Brain pericyte (primary cell): ENCODE data around the gene GTF2F1.
"Not testable (repeated sequence)": the region's sequence is repeated elsewhere in the genome, so short reads cannot be mapped to it uniquely, and the experiment has no call there.

Source experiments
- DNase-seq: peaks from one replicate; pipeline ENCODE4 v3.0.0-alpha.2; 2012; ENCODE audit warnings: low read depth, low spot score

GTF2F1 gene, protein sequence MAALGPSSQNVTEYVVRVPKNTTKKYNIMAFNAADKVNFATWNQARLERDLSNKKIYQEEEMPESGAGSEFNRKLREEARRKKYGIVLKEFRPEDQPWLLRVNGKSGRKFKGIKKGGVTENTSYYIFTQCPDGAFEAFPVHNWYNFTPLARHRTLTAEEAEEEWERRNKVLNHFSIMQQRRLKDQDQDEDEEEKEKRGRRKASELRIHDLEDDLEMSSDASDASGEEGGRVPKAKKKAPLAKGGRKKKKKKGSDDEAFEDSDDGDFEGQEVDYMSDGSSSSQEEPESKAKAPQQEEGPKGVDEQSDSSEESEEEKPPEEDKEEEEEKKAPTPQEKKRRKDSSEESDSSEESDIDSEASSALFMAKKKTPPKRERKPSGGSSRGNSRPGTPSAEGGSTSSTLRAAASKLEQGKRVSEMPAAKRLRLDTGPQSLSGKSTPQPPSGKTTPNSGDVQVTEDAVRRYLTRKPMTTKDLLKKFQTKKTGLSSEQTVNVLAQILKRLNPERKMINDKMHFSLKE

DNA sequence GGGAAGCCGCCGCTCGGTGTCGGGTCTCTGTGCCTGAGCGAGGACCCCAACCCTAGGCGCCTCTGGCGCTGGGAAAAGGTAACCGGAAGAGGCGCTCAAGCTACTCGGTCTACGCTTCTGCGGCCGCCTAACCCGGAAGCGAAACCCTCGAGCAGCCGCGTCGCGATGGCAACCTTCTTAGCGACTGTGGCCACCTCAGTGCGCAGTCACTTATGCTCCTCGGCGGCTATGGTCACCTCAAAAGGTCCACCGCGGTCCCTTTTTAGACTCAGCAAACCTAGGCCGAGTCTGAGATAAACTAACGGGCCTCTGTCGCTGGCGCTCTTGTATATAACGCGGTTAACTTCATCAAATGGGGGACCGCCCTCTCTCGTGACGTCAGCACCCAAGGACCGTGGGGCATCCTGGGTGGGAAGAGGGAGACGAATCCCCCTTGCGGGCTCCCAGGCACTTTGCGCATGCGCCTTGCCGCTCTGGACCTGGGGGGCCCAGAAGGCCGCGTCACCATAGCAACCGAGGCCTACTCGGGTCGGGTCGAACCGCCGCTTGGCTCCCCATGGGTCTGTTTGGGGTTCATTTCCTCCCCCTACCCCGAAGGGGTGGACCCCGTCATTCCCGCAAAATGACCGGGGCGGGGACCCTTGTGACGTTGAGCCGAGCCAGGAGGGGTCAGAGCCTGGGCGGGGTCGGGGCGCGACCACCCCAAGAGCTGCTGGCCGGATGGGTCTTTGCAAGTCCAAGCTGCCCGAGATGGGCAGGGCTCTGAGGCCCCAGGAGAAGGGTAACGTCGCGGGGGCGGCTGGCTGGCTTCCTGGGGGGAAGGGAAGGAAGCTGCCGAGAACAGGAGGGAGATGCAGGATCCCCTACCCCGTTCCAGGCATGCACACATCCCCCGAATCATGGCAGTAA, at the start of gene GTF2F1:
GTF2F1 (minus strand) TSS at position 91 of the 909 bp plus-strand sequence. CDS start 169 bp downstream, outside the sequence.
- DNase-seq = peak; percentile 89

DNA sequence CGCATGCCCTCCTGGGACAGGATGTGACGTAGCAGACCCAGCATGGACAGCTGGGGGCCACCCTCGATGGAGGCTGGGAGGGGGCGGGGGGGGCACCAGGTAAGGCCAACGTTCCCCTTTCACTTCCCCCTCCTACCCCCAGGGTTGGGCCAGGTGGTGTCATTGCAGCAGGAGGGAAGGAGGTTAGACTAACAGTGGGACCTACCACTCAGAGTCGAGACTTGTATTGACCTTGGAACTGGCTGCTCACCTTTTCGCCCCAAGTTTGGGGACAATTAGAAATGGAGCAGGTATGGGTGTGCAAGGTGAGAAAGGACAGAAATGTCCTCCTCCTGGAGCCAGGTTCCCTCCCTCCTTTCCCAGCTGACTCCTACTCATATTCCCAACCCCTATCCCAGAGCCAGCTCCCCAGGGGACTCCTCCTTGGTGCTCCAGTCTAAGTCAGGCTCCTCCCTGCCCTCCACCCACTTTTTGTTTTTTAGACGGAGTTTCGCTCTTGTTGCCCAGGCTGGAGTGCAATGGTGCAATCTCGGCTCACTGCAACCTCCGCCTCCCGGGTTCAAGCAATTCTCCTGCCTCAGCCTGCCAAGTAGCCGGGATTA, 49.2 kb upstream of the GTF2F1 start:
- DNase-seq = no peak

DNA sequence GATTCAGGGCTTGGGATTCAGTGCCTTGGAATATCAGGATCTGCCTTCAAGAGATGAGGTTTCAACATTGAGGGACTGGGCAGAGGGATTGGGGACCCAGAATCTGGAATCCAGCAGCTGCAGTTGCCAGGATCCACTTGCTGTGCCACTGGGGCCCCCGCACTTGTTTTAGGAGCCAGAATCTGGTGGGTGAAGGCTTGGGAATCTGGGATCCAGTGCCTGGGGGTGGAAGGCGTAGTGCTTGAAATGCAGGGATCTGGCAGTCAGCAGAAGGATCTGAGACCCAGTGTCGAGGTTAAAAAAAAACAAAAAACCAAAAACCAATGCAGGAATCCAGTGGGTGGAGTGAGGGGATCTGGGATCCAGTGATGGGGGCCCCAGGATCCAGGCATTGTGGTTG, 47.9 kb upstream of the GTF2F1 start:
- DNase-seq = no peak

DNA sequence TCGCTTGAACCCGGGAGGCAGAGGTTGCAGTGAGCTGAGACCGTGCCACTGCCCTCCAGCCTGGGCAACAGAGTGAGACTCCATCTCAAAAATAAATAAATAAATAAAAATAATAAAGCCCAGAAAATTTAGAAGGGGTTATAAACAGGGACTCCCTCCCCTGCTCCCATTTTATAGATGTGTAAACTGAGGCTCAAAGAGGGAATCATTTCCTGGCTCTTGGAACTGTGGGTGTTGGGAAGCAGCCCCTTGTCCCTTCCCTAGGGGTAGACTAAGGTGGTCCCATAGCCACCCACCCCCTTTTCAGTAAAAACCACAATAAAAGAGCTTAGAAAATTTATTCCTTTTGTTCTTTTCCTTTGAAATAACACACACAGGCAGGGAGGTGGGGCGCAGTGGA, 46.8 kb upstream of the GTF2F1 start:
- DNase-seq = no peak

DNA sequence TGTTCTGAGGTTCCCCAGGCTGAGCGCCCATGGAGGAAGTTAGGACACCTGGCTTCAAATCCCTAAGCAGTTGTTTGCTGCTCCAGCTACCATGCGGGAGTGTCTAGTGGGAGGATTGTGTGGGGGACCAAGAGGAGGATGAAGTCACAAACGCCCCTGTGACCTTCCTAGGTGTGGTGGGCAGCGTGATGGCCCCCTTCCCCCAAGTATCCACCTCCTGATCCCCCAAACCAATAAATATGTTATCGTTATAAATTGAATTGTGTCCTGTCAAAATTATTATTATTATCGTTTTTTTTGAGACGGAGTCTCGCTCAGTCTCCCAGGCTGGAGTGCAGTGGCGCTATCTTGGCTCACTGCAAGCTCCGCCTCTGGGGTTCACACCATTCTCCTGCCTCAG, 40.7 kb upstream of the GTF2F1 start, which contains the start of gene SLC25A41:
SLC25A41 (minus strand) TSS at position 101 of the 400 bp plus-strand sequence; CDS start at position 31, 70 bp downstream.
- no peak for DNase-seq

DNA sequence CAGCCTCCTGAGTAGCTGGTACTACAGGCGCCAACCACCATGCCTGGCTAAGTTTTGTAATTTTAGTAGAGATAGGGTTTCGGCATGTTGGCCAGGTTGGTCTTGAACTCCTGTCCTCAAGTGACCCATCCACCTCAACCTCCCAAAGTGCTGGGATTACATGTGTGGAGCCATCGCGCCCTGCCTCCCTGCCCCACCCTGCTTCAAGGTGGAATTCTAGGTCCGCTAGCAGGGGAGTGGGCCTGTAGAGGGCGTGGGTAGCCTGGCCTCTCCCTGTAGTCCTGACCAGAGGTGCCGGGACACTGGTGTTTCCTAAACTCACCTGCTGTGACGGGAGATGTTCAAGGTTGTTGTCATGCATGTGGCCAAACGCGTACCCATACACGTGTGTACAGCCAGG, 40.2 kb upstream of the GTF2F1 start:
- DNase-seq = no peak

DNA sequence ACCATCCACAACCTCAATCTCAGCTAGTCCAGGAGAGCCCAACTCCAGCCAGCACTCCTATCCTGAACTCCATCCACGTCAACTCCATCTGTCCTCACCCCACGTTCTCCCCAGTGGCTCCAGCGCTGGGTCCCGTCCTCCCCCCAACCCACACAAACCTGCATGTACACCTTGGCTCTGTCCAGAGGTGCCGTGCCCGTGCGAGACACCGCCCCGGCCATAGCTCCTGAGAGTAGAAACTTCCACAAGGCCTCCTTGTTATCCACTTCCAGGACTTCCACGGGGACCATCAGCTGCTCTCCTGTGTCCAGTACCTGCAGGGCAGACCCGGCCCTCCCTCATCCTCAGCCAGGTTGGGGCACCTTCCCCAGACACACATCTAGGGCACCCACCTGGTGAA, 38.9 kb upstream of the GTF2F1 start:
- DNase-seq = no peak

DNA sequence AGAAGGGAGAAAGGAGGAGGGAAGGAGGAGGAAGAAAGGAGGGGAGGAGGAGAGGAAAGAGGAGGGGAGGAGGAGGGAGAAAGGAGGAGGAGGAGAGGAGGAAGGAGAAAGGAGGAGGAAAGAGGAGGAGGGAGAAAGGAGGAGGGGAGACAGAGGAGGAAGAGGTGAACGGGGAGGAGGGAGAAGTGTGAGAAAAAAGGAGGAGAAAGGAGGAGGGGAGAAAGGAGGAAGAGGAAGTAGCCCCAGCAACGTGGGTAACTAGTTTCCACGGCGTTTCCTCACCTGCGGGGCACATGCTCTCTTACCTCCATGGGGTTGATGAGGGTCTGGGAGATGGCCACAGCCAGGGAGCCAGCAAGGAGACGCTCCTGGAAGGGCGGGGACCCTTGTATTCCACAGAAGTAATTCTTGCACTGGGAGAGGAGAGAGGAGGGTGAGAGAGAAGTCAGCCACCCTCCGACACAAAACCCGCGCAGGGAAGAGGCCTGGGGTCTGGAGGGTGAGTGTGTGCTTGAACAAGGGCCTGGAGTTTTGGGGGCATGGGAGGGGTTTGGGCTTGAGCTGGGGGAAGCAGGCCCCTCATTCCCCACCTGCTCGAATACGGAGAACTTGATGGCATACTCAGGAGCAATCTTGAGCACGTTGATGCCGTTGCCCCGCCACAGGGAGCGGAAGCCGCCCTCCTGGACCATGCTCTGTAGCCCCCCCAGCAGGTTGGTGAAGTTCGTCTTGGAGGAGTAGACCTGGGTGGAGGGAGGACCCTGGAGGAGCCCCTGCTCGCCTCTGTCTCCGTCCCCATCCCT, 36.7 kb upstream of the GTF2F1 start:
- DNase-seq = no peak

DNA sequence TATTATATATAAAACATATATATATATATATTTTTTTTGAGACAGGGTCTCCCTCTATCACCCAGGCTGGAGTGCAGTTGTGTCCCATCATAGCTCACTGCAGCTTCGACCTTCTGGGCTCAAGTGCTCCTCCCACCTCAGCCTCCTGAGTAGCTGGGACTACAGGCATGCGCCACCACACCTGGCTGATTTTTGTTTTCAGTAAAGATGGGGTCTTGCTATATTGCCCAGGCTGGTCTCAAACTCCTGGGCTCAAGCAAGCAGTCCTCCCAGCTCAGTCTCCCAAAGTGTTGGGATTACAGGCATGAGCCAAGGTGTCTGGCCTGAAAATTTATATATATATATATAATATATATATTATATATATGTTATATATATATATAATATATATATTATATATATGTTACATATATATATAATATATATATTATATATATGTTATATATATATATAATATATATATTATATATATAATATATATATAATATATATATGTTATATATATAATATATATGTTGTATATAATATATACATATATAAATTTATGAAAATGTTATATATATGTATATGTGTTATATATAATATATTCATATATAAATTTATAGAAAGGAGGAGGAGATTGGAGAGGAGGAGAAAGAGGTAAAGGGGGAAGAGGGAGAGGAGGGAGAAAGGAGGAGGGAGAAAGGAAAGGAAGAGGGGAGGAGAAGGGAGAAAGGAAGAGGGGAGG, 35.9 kb upstream of the GTF2F1 start:
- DNase-seq = not testable (repeated sequence)

DNA sequence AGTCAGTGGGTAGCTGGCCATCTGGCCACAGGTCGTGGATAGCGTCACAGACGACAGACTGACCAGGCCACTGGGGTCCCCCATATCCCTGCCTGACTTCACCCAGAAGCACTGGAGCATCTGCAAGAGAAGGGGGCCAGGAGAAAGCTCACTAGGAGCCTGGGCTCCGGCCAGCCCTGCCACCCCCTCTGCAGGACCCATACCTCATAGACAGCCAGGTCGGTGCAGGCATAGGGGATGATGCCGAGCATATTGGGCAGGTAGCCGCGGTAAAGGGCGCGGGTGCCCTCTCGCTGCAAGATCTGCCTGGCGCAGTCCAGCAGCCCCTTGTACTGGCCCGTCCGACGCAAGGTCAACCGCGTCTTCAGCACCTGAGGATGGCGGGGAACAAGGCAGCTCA, 34.2 kb upstream of the GTF2F1 start:
- no peak for DNase-seq

DNA sequence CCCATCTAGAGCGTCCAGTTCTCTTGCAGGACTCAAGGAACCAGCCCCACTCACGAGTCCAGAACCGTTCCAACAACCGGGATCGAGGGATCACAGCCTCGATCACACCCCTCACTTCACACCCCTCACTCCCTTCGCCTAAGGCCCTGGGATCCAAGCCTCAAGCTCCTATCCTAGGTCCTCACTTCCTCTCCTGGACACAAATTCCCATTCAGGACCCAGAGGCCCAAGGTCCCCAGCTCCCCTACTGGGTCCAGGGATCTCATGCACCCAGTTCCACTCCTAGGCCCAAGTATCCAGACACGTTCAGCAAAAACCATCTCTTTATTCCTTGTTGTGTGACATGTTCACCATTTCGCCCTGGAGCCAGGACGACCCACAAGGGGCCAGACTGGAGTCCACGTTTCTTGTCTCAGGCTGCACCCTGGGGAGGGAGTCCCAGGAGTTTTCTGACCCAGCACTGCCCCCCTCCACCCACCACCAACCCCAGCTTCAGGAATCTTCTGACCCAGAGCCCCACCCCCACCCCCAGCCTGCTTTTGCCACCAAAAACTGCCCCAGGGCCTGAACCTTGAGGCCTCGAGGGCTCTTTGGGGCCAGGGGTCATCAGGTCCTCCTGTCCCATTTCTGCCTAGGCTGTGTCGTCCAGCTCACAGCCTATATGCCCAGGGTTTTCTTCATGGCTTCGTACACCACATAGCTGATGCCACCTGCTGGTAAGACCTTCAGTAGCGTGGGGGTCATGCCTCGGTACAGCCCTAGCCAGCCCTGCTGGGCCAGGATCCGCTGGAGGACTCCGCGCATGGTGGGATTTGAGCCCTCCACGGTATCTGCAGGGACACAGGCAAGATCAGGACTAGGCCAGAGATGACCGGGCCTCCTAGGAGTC, 33.0 kb upstream of the GTF2F1 start:
- DNase-seq = no peak

DNA sequence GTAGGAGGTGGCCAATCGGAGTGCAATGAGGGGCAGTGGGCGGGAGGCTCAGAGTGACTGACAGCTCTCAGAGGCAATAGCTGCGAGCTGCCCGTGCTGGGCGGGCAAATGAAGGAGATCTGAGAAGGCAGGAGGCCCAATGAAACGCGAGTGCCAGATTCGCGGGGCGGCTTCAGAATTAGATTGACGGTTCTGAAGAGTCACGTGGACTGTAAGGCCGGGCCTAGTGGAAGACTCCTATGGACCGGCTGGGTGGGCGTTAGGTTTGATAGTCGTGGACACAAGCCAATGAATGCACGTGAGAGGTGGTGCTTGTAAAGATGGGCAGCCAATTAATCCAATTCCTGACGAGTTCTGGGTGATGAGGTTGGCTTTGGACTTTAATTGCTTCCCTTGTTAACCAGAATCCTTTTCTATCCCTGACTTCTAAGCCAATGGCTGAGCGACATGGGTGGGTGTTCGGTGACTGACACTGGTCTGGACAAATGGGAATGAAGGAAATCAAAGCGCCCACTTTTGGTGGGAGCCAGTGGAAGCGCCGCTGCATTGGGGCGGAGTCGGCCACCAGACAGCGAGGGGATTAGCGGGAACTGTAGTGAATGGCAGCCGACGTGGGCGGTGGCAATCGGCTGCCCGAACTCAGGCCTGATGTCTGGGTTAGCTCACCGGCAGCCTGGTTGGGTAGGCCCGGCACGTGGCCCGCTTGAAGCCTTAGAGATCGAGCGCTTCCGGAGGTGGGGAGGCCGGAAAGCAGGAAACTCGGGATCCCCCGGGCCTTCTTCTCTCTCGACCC, 32.2 kb upstream of the GTF2F1 start:
- peak; percentile 100 for DNase-seq

DNA sequence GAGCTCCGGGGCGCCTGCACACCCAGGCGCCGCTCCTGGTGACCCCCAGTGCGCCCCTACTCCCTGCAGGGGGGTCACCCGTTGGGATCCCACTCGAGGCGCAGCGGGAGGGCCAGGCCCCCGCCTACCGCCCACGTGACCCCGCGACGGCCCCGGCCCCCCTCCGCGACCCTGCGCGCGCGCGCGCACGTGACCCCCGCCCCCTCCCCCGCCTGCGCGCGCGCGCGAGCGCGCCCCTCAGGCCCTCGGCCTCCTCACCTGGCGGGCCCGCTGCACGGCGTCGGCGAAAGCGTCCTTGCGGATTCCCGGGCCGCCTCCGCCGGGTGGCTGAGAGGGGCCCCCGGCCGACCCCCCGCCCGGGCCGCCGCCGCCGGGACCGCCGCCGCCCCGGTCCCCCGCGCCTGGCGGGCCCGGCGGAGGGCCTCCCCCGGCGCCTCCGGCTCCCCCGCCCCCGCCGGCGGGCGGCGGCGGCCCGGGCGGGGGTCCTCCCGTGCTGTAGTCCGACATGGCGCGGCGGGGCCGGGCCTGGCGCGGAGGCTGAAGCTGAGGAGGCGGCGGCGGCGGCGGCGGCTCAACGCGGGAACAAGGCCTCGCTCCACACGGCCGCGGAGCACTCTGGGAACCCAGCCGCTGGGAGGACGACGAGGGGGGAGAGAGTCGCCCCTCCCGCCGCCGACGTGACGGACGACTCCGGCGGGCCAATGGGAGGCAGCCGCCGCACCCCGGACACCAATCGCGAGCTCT, 31.4 kb upstream of the GTF2F1 start, which contains the start of gene KHSRP:
KHSRP (minus strand) TSS at position 617 of the 744 bp plus-strand sequence; CDS start at position 507, 110 bp downstream.
- DNase-seq = no peak

DNA sequence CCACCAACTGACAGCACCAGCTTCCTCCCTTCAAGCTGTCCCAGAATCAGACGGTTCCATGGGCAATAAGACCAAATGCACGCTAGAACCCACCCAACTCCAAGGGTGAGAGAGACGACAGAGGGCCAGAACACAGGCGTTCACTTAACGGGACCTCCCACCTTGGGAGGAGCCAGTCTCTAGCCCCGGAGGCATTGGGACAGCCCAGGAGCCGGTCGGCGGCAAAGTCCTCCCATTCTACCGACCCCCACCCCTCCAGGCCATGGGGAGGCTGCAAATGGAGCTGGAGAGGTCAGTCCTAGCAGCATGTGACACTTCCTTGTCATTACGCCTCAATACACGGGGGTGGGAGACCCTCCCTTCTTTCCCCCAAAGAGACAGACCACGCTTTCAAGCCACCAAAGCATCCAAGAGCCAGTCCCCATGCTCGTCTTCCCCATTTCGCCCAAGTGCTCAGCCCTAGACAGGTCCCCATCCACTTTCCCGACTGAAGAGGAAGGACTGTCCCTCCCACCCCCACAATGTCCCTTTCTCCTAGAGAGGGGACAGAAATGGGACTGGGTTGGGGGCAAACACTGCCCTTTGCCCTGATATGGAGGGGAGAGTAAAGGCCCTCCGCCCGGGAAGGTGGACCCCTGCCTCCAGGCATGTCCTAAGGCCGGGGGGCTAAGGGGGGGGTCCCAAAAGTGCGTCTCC, 30.7 kb upstream of the GTF2F1 start:
- no peak for DNase-seq

DNA sequence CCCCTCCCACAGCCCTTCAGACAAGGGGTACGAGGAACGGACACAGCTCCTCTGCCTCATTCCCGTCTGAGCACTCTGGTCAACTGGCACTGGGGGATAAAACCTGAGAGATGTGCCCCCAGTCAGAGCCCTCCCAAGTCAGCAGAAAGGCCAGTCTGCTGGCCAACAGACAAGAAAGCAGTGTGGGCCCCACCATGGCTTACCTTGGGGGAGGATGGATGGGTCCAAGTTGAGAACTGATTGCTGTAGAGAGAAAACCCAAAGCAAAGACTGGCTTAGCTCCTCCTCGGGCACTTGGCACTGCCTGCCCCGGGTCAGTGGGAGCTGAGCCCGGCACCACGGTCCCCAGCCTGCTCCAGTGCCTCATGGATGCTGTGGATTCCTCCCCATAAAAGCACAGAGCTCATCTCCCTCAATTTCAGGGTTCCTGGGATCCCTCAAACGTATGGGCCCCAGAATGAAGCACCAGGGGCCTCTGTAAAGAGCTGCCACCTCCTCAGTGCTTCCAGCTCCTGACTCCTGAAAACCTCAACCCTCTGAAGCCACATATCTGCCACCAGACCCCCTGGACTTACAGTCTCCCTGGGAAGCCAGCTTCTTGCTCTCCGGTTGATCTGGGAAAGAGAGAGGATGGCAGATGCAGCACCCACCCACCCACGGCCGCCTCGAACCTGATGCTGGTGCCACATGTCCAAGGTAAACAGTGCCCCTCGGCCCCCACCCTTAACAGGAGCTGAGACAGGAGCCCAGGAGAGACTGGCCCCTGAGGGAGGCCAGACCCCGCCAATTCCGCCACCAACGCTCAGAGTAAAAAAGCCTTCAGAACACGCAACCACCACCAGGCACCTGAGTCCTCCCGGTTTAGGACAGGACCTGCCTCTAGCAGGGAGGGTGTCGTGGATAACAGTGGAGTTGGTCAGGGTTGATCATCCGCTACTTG, 28.4 kb upstream of the GTF2F1 start:
- no peak for DNase-seq

DNA sequence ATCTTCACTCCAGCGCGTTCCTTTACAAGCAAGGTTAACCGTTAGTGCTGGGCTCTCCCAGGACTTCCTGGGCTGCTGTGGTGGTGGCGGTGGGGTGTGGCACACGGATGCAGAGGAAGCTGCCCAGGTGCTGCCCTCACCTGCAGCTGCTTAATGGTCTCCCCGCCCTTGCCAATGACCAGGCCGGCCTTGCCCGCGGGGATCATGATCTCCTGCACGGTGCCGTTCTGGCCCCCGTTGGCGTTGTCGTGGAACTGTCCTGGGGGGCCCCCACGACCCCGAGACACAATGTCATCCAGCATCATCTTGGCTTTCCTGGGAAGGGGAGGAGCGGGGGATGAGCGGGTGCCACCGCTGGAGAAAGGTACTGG, 25.6 kb upstream of the GTF2F1 start:
- no peak for DNase-seq
